GM12891 (cell line): ENCODE results near the gene RIMBP2.

Experiments used
- PAX5 ChIP-seq: IDR thresholded peaks from 2 replicates; pipeline ENCODE4 v1.6.1; 2011; ENCODE audit warnings: low read length, moderate library complexity, mild to moderate bottlenecking; ENCODE audit not compliant: insufficient read depth, severe bottlenecking
- POLR2A ChIP-seq: IDR thresholded peaks from 2 replicates; pipeline ENCODE4 v1.6.1; 2011; ENCODE audit warnings: low read depth, low read length, control low read depth
- POLR2AphosphoS5 ChIP-seq: IDR thresholded peaks from 2 replicates; pipeline ENCODE4 v1.6.1; 2011; ENCODE audit warnings: low read depth, low read length, control low read depth
- POU2F2 ChIP-seq: IDR thresholded peaks from 2 replicates; pipeline ENCODE4 v1.6.1; 2011; ENCODE audit warnings: low read depth, mild to moderate bottlenecking, control low read depth, low read length, moderate library complexity
- TAF1 ChIP-seq: IDR thresholded peaks from 2 replicates; pipeline ENCODE4 v1.6.1; 2011; ENCODE audit warnings: low read depth, low read length, control low read depth

GRCh38 chr12:130468700-130469245 is 247.3 kb downstream of the RIMBP2 start:
- TF ChIP-seq PAX5 (no peak), POLR2AphosphoS5 (no peak), POLR2A (no peak), TAF1 (no peak), POU2F2 (no peak)
